ENCODE data around the gene SMCO2. TPM values are rescaled to one million over a fixed set of nuclear protein-coding genes. Genes with fewer than 3 reads are reported as not detected.

The SMCO2 gene
- total and polyA plus RNA-seq, 10 of the 15 experiments (the other 5 are each of a cell fraction or from before 2014, with no cell fraction given), result 0.11 to 2.3 (median 0.67) TPM

DNA sequence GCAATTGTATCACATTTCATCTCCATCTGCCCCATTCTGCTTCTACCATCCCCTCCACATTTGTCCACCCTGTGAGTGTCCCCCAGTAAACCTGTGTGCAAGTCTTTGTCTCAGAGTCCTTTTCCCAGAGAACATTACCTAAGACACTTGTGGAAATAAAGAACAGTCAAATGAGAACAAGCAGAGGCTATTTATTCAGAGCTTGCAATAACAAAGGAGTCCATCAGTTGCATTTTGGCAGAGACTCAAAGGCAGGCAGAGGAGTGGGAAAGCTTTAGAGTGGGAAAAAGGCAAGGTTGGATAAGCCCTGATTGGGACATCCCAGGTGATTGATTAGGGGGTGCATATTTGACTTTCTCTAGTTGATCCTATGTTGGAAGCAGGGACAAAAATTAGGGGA is 59.2 kb downstream of the SMCO2 start:
- intact Hi-C loops (cut with micrococcal nuclease; ENCODE audit: unreplicated experiment), result no loop called here
- ATAC-seq (no peak), FAIRE-seq (no peak), DNase-seq (ENCODE audit: low read depth, low spot score) (no peak)
- in situ Hi-C loops (cut with MboI), result no loop called here
- no peaks in the 10 kb centered on the region for H3K9me3 ChIP-seq (replicated peaks; ENCODE audit: control insufficient read depth, insufficient read depth, low read length)
- no peaks in the 10 kb centered on the region for H3K79me2 ChIP-seq (ENCODE audit: control insufficient read depth, insufficient read depth, low read length)
- RAD21 ChIA-PET (ENCODE audit: unreplicated experiment), result no interaction called here
- BruUV-seq (replicated peaks), result no TSS peak
- H3K27ac ChIP-seq (ENCODE audit: control insufficient read depth, insufficient read depth), result no peak overlapping the region
- TF ChIP-seq SP1 (IDR thresholded peaks at IDR 0.05; ENCODE audit: low read depth, low read length) (no peak), NR2C1 (IDR thresholded peaks at IDR 0.05) (no peak)
- POLR2A ChIA-PET, result no interaction called here
- H3K27me3 ChIP-seq (replicated peaks in 1 of 2; ENCODE audit: control insufficient read depth in 2 of 2, insufficient read depth in 2 of 2, low read length in 1 of 2), result no peaks in the 10 kb centered on the region
- no peak overlapping the region for H3K4me3 ChIP-seq
- no peak overlapping the region for H3K4me2 ChIP-seq (ENCODE audit: control insufficient read depth, insufficient read depth)
- H3K4me1 ChIP-seq (ENCODE audit: control insufficient read depth, insufficient read depth, low read length), result no peaks in the 10 kb centered on the region
- H3K9ac ChIP-seq (ENCODE audit: control insufficient read depth, insufficient read depth, low read length), result no peak overlapping the region
- SMC1A ChIA-PET (ENCODE audit: uncharacterized antibody, unreplicated experiment), result interaction anchor here (1.4 kb wide), 1 partner anchor 18 kb away, joined by 3 read pairs; the partner anchor contains the start of gene PPFIBP1
- CTCF ChIA-PET, result interaction anchor here (1.3 kb wide), 1 partner anchor 200 kb away, joined by 3 read pairs; no protein-coding TSS in a partner anchor
- no peaks in the 10 kb centered on the region for H4K20me1 ChIP-seq (ENCODE audit: control insufficient read depth, insufficient read depth)
- no peak overlapping the region for H2AFZ ChIP-seq (ENCODE audit: control insufficient read depth, low read depth, low read length)
- H3K36me3 ChIP-seq (ENCODE audit: control insufficient read depth in 2 of 2, insufficient read depth in 2 of 2, low read length in 1 of 2), result no peaks in the 10 kb centered on the region

DNA sequence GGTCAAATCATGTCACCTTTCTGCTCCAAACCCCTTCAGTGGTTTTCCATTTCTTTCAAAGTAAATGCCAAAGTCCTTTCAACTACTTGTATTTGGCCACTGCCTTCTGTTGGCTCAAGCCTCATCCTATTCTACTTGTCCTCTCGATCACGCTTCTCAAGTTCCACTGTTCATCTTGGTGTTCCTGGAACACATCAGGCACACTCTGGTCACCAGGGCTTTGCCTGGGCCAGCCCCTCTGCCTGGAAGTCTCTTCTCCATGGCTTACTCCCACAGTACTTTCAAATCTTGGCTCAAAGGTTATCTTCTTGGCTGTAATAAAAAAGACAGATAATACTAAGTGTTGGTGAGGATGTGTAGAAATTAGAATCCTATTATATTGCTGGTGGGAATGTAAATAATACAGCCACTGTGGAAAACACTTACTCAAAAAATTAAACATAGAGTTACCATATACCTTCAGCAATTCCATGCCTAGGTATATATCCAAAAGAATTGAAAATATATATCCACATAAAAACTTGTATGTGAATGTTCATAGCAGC is 60.2 kb downstream of the SMCO2 start:
- Histone ChIP-seq H3K36me3 (ENCODE audit: control insufficient read depth in 2 of 2, insufficient read depth in 2 of 2, low read length in 1 of 2) (no peaks in the 10 kb centered on the region), H3K4me1 (ENCODE audit: control insufficient read depth, insufficient read depth, low read length) (no peaks in the 10 kb centered on the region), H3K79me2 (ENCODE audit: control insufficient read depth, insufficient read depth, low read length) (no peaks in the 10 kb centered on the region), H4K20me1 (ENCODE audit: control insufficient read depth, insufficient read depth) (no peaks in the 10 kb centered on the region), H3K9ac (ENCODE audit: control insufficient read depth, insufficient read depth, low read length) (no peak overlapping the region), H3K4me3 (no peak overlapping the region), H3K9me3 (replicated peaks; ENCODE audit: control insufficient read depth, insufficient read depth, low read length) (no peaks in the 10 kb centered on the region), H2AFZ (ENCODE audit: control insufficient read depth, low read depth, low read length) (no peak overlapping the region), H3K4me2 (ENCODE audit: control insufficient read depth, insufficient read depth) (no peak overlapping the region), H3K27me3 (replicated peaks in 1 of 2; ENCODE audit: control insufficient read depth in 2 of 2, insufficient read depth in 2 of 2, low read length in 1 of 2) (no peaks in the 10 kb centered on the region), H3K27ac (ENCODE audit: control insufficient read depth, insufficient read depth) (no peak overlapping the region)
- ChIA-PET CTCF (no interaction called here), SMC1A (ENCODE audit: uncharacterized antibody, unreplicated experiment) (no interaction called here), RAD21 (ENCODE audit: unreplicated experiment) (no interaction called here), POLR2A (no interaction called here)
- in situ Hi-C loops (cut with MboI), result no loop called here
- no TSS peak for BruUV-seq (replicated peaks)
- FAIRE-seq (no peak), ATAC-seq (no peak), DNase-seq (ENCODE audit: low read depth, low spot score) (no peak)
- no peak for TF ChIP-seq ATF3 (IDR thresholded peaks at IDR 0.05; ENCODE audit: borderline replicate concordance, extremely low read depth, low read depth, low read length)
- intact Hi-C loops (cut with micrococcal nuclease; ENCODE audit: unreplicated experiment), result no loop called here
- 100% methylated on average over 2 of the region's 2 CpGs for WGBS (ENCODE audit: insufficient coverage, insufficient replicate concordance, low lambda C conversion rate, missing lambda C conversion rate)

All from GM12878 (cell line).